Testis (tissue), 2 donors: Measurements from ENCODE around the gene GBF1.

Experiments used
- POLR2A ChIP-seq: fragments of 450-650 bp; IDR thresholded peaks from one replicate; pipeline ENCODE4 v1.6.1; 2017; ENCODE audit warnings: antibody characterized with exemption, mild to moderate bottlenecking, moderate library complexity
- TF ChIP-seq, protein P1 (sequence below), 3 experiments: fragments of 450-650 bp in 2 of 3; fragments of 200-600 bp in 1 of 3; sonication (generic) in 1 of 3; IDR thresholded peaks; one replicate each; pipeline ENCODE4 v1.5.1; 2016 to 2019; ENCODE audit warnings: antibody characterized with exemption in 3 of 3, mild to moderate bottlenecking in 2 of 3, moderate library complexity in 1 of 3

DNA sequence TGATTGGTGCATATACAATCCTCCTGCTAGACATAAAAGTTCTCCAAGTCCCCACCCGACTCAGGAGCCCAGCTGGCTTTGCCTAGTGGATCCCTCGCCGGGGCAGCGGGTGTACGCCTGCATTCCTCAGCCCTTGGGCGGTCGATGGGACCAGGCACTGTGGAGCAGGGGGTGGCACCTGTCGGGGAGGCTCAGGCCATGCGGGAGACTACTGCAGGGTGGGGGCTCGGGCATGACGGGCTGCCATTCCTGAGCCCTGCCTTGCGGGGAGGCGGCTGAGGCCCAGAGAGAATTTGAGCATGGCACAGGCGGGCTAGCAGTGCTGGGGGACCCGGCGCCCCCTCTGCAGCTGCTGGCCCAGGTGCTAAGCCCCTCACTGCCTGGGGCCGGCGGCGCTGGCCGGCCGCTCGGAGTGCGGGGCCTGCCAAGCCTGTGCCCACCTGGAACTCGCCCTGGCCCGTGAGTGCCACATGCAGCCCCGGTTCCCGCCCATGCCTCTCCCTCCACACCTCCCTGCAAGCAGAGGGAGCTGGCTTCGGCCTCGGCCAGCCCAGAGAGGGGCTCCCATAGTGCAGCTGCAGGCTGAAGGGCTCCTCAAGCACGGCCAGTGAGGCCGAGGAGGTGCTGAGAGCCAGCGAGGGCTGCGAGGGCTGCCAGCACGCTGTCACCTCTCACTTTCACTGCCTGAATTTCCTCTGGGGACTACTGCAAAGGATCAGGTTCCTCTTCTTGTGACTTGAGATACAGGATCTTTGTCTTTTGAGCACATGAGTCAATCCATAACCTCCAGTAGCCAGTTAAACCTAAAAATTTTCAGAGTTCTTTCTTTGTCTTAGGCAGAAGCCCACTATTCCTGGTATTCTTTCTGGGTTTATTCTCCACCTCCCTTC lies 44.3 kb upstream of the GBF1 start:
- TF ChIP-seq, protein P1, sequence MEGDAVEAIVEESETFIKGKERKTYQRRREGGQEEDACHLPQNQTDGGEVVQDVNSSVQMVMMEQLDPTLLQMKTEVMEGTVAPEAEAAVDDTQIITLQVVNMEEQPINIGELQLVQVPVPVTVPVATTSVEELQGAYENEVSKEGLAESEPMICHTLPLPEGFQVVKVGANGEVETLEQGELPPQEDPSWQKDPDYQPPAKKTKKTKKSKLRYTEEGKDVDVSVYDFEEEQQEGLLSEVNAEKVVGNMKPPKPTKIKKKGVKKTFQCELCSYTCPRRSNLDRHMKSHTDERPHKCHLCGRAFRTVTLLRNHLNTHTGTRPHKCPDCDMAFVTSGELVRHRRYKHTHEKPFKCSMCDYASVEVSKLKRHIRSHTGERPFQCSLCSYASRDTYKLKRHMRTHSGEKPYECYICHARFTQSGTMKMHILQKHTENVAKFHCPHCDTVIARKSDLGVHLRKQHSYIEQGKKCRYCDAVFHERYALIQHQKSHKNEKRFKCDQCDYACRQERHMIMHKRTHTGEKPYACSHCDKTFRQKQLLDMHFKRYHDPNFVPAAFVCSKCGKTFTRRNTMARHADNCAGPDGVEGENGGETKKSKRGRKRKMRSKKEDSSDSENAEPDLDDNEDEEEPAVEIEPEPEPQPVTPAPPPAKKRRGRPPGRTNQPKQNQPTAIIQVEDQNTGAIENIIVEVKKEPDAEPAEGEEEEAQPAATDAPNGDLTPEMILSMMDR (IDR thresholded peaks at IDR 0.05): no peak
- no peak for TF ChIP-seq POLR2A
